HEK293 (cell line): ENCODE data around the gene BTBD9.

Experiments used
- CTCF ChIA-PET: fragments of 350-600 bp; formaldehyde crosslinking; extraction: SDS; loops from one replicate; lab custom pipeline; 2021; ENCODE audit warnings: antibody characterized with exemption; lab: Yijun Ruan, JAX
- POLR2A ChIA-PET: fragments of 300-600 bp; formaldehyde crosslinking; extraction: SDS; loops from one replicate; lab custom pipeline; 2020; ENCODE audit warnings: antibody characterized with exemption, inconsistent platforms; lab: Yijun Ruan, JAX
- H3K27ac ChIP-seq: fragments of 200-500 bp; sonication (Bioruptor generic); 2 replicates; pipeline ENCODE4 v1.5.1; 2014; ENCODE audit warnings: low read depth, low read length, control low read depth, inconsistent platforms; ENCODE audit errors: extremely low read depth
- H3K36me3 ChIP-seq, 2 experiments: fragments of 200-500 bp in 1 of 2; sonication (Bioruptor generic) in 1 of 2; 1 replicate in 1 of 2; 2 replicates in 1 of 2; pipeline ENCODE4 v1.5.1; 2014 to 2017; ENCODE audit warnings: inconsistent platforms in 2 of 2, low read length in 2 of 2; ENCODE audit not compliant: control insufficient read depth in 2 of 2, insufficient read depth in 1 of 2
- H3K4me1 ChIP-seq: fragments of 200-500 bp; sonication (Bioruptor generic); 2 replicates; pipeline ENCODE4 v1.5.1; 2014; ENCODE audit warnings: mild to moderate bottlenecking, low read length, inconsistent platforms; ENCODE audit not compliant: control insufficient read depth, insufficient read depth
- H3K4me3 ChIP-seq: 2 replicates; pipeline ENCODE4 v1.5.1; 2011; ENCODE audit warnings: low read depth, mild to moderate bottlenecking, control low read depth, low read length, moderate library complexity
- H3K9me3 ChIP-seq: fragments of 200-500 bp; sonication (Bioruptor generic); 2 replicates; pipeline ENCODE4 v1.5.1; 2014; ENCODE audit warnings: low read depth, low read length, inconsistent platforms; ENCODE audit not compliant: control insufficient read depth, insufficient read depth
- BCL11B ChIP-seq: fragments of 450-650 bp; formaldehyde crosslinking; IDR thresholded peaks from 2 replicates; pipeline ENCODE4 v1.5.1; 2016; ENCODE audit warnings: low read depth, missing biosample characterization, missing genetic modification characterization
- GLI4 ChIP-seq: fragments of 450-650 bp; formaldehyde crosslinking; IDR thresholded peaks from 2 replicates; pipeline ENCODE4 v1.5.1; 2016; ENCODE audit warnings: missing biosample characterization, missing genetic modification characterization
- HOXD13 ChIP-seq: sonication (generic); formaldehyde crosslinking; IDR thresholded peaks from 2 replicates; pipeline ENCODE4 v1.8.0; 2022; ENCODE audit warnings: missing genetic modification reagents, borderline replicate concordance
- ZBTB1 ChIP-seq: fragments of 450-650 bp; formaldehyde crosslinking; IDR thresholded peaks from 2 replicates; pipeline ENCODE4 v1.5.1; 2016; ENCODE audit warnings: missing biosample characterization, missing genetic modification characterization
- ZBTB44 ChIP-seq: fragments of 450-650 bp; IDR thresholded peaks from 2 replicates; pipeline ENCODE4 v1.5.1; 2018; ENCODE audit warnings: missing biosample characterization, mild to moderate bottlenecking, missing genetic modification characterization
- ZNF114 ChIP-seq: fragments of 450-650 bp; formaldehyde crosslinking; IDR thresholded peaks from 2 replicates; pipeline ENCODE4 v1.5.0; 2017; ENCODE audit warnings: missing biosample characterization, missing genetic modification characterization
- ZNF174 ChIP-seq: fragments of 450-650 bp; formaldehyde crosslinking; IDR thresholded peaks from 2 replicates; pipeline ENCODE4 v1.5.0; 2017; ENCODE audit warnings: missing biosample characterization, mild to moderate bottlenecking, missing genetic modification characterization
- ZNF18 ChIP-seq: fragments of 450-650 bp; formaldehyde crosslinking; IDR thresholded peaks from 2 replicates; pipeline ENCODE4 v1.5.1; 2016; ENCODE audit warnings: missing biosample characterization, missing genetic modification characterization
- ZNF530 ChIP-seq: fragments of 450-650 bp; formaldehyde crosslinking; IDR thresholded peaks from 2 replicates; pipeline ENCODE4 v1.5.1; 2016; ENCODE audit warnings: low read depth, missing biosample characterization, missing genetic modification characterization
- ZNF555 ChIP-seq: fragments of 450-650 bp; formaldehyde crosslinking; conservative IDR thresholded peaks from 2 replicates; pipeline ENCODE4 v1.5.1; 2017; ENCODE audit warnings: missing biosample characterization, mild to moderate bottlenecking, missing genetic modification characterization, inconsistent platforms
- ZNF626 ChIP-seq: fragments of 450-650 bp; sonication (Bioruptor Pico); formaldehyde crosslinking; IDR thresholded peaks from 2 replicates; pipeline ENCODE4 v1.5.1; 2018; ENCODE audit warnings: missing biosample characterization, missing genetic modification characterization, inconsistent platforms
- ZNF677 ChIP-seq: fragments of 450-650 bp; IDR thresholded peaks from 2 replicates; pipeline ENCODE4 v1.5.0; 2018; ENCODE audit warnings: missing biosample characterization, mild to moderate bottlenecking, missing genetic modification characterization, moderate library complexity
- ZNF704 ChIP-seq: fragments of 450-650 bp; formaldehyde crosslinking; IDR thresholded peaks from 2 replicates; pipeline ENCODE4 v1.5.1; 2016; ENCODE audit warnings: missing biosample characterization, missing genetic modification characterization
- ZNF768 ChIP-seq: fragments of 450-650 bp; formaldehyde crosslinking; IDR thresholded peaks from 2 replicates; pipeline ENCODE4 v1.5.1; 2018; ENCODE audit warnings: missing biosample characterization, mild to moderate bottlenecking, missing genetic modification characterization
- ZNF777 ChIP-seq: fragments of 450-650 bp; formaldehyde crosslinking; IDR thresholded peaks from 2 replicates; pipeline ENCODE4 v1.5.1; 2017; ENCODE audit warnings: missing biosample characterization, missing genetic modification characterization, borderline replicate concordance

Gene BTBD9

GRCh38 chr6:38270367-38270766, 369.4 kb downstream of the BTBD9 start:
- H3K27ac ChIP-seq = no peak overlapping the region
- ChIA-PET POLR2A (no interaction called here), CTCF (no interaction called here)

GRCh38 chr6:38269461-38270172, 370.1 kb downstream of the BTBD9 start:
- TF ChIP-seq ZNF677 (tag by site-specific recombination) (no peak), GLI4 (tag by site-specific recombination) (no peak), BCL11B (tag by site-specific recombination) (no peak), ZBTB44 (0 out of 2 replicates have a peak, but pooled peaks have one; percentile 23), ZNF174 (tag by site-specific recombination) (no peak)
- Histone ChIP-seq H3K36me3 (no peaks in the 10 kb centered on the region), H3K9me3 (no peaks in the 10 kb centered on the region), H3K4me1 (peaks cover 4% of the 10 kb centered on the region; the same call in 1 of the 2 replicates), H3K27ac (no peak overlapping the region), H3K4me3 (no peak overlapping the region)
- POLR2A ChIA-PET = no interaction called here
- CTCF ChIA-PET = interaction anchor here (1.0 kb wide), 2 partner anchors 26 to 300 kb away, joined by 3 read pairs; no protein-coding TSS in a partner anchor

More at GRCh38 chr6:38270367-38270766, 369.4 kb downstream of the BTBD9 start:
- Histone ChIP-seq H3K4me1 (peaks cover 4% of the 10 kb centered on the region; the same call in 1 of the 2 replicates), H3K4me3 (no peak overlapping the region), H3K9me3 (no peaks in the 10 kb centered on the region), H3K36me3 (no peaks in the 10 kb centered on the region)
- no peak for TF ChIP-seq ZNF768 (tag by site-specific recombination)

- H3K4me1 ChIP-seq = peaks cover 4% of the 10 kb centered on the region; the same call in 1 of the 2 replicates
- H3K4me3 ChIP-seq = no peak overlapping the region
- no peaks in the 10 kb centered on the region for H3K36me3 ChIP-seq
- H3K27ac ChIP-seq = no peak overlapping the region
- no peak for TF ChIP-seq ZNF114
- no peak for TF ChIP-seq ZBTB1 (tag by site-specific recombination)
- TF ChIP-seq ZNF18 (tag by site-specific recombination) = no peak
- no peak for TF ChIP-seq HOXD13 (CRISPR knock-in tag)
- TF ChIP-seq ZNF704 = no peak
- no peak for TF ChIP-seq ZNF555 (tag by site-specific recombination)
- no peak for TF ChIP-seq ZNF777 (tag by site-specific recombination)
- no peak for TF ChIP-seq ZNF626 (tag by site-specific recombination)
- TF ChIP-seq ZNF530 = no peak
- POLR2A ChIA-PET = no interaction called here
- H3K9me3 ChIP-seq = no peaks in the 10 kb centered on the region
- CTCF ChIA-PET = interaction anchor here (0.6 to 0.7 kb wide), 2 partner anchors 88 to 310 kb away, joined by 3 read pairs; no protein-coding TSS in a partner anchor
Measured at GRCh38 chr6:38268342-38268741, 371.4 kb downstream of the BTBD9 start.
